GM12892 (cell line): ENCODE results near the gene HTRA1.

Experiments used
- DNase-seq: peaks from one replicate; pipeline ENCODE4 v3.0.0; 2011; ENCODE audit not compliant: insufficient read length
- FAIRE-seq: peaks from 2 replicates; lab custom pipeline; 2011; peaks lifted over from hg19 to GRCh38; lab: Jason Lieb, UNC
- POLR2A ChIP-seq: IDR thresholded peaks from 2 replicates; pipeline ENCODE4 v1.6.1; 2011; ENCODE audit warnings: low read depth, low read length, control low read depth
- POLR2AphosphoS5 ChIP-seq: IDR thresholded peaks from 2 replicates; pipeline ENCODE4 v1.6.1; 2011; ENCODE audit warnings: low read depth, low read length, control low read depth
- TAF1 ChIP-seq: IDR thresholded peaks from 2 replicates; pipeline ENCODE4 v1.6.1; 2011; ENCODE audit warnings: low read depth, mild to moderate bottlenecking, control low read depth, low read length, borderline replicate concordance

Gene HTRA1

GRCh38 chr10:122532601-122533296 is 71.4 kb downstream of the HTRA1 start:
- FAIRE-seq (no peak), DNase-seq (no peak)
- TF ChIP-seq POLR2A, result no peak
- TF ChIP-seq POLR2AphosphoS5, result no peak
- no peak for TF ChIP-seq TAF1

- TF ChIP-seq POLR2AphosphoS5 (no peak), POLR2A (no peak), TAF1 (no peak)
- DNase-seq, result no peak
- no peak for FAIRE-seq
Observed at GRCh38 chr10:122537545-122537944, 76.2 kb downstream of the HTRA1 start.

- TF ChIP-seq POLR2AphosphoS5 (no peak), POLR2A (no peak), TAF1 (no peak)
- FAIRE-seq (no peak), DNase-seq (no peak)
Observed at GRCh38 chr10:122541541-122542002, 80.2 kb downstream of the HTRA1 start.

GRCh38 chr10:122543676-122544445 is 82.5 kb downstream of the HTRA1 start:
- FAIRE-seq (no peak), DNase-seq (no peak)
- no peak for TF ChIP-seq TAF1

GRCh38 chr10:122544493-122544892 is 83.1 kb downstream of the HTRA1 start:
- TF ChIP-seq TAF1 (no peak), POLR2A (no peak), POLR2AphosphoS5 (no peak)
- FAIRE-seq (no peak), DNase-seq (no peak)

GRCh38 chr10:122546242-122546641 is 84.9 kb downstream of the HTRA1 start:
- FAIRE-seq, result no peak
- no peak for DNase-seq
- no peak for TF ChIP-seq POLR2AphosphoS5
- no peak for TF ChIP-seq TAF1
- TF ChIP-seq POLR2A, result no peak

- FAIRE-seq, result no peak
- no peak for TF ChIP-seq TAF1
- no peak for TF ChIP-seq POLR2AphosphoS5
- no peak for TF ChIP-seq POLR2A
- no peak for DNase-seq
Observed at GRCh38 chr10:122548407-122549085, 87.2 kb downstream of the HTRA1 start.

GRCh38 chr10:122549636-122550035 is 88.3 kb downstream of the HTRA1 start:
- FAIRE-seq, result no peak

GRCh38 chr10:122550427-122550826 is 89.1 kb downstream of the HTRA1 start:
- DNase-seq (no peak), FAIRE-seq (no peak)

More at GRCh38 chr10:122549636-122550035, 88.3 kb downstream of the HTRA1 start:
- no peak for DNase-seq
- TF ChIP-seq TAF1, result no peak
- no peak for TF ChIP-seq POLR2AphosphoS5
- no peak for TF ChIP-seq POLR2A

GRCh38 chr10:122550983-122551382 is 89.6 kb downstream of the HTRA1 start:
- TF ChIP-seq TAF1 (no peak), POLR2AphosphoS5 (no peak), POLR2A (no peak)
- FAIRE-seq, result no peak
- no peak for DNase-seq

More at GRCh38 chr10:122550427-122550826, 89.1 kb downstream of the HTRA1 start:
- TF ChIP-seq POLR2AphosphoS5, result no peak
- no peak for TF ChIP-seq TAF1
- TF ChIP-seq POLR2A, result no peak

GRCh38 chr10:122551450-122551849 is 90.1 kb downstream of the HTRA1 start:
- TF ChIP-seq POLR2AphosphoS5 (no peak), TAF1 (no peak), POLR2A (no peak)
- FAIRE-seq, result no peak
- DNase-seq, result no peak

GRCh38 chr10:122553341-122553740 is 92.0 kb downstream of the HTRA1 start:
- DNase-seq (no peak), FAIRE-seq (no peak)
- TF ChIP-seq TAF1, result no peak
- no peak for TF ChIP-seq POLR2A
- TF ChIP-seq POLR2AphosphoS5, result no peak
